GM18868 (cell line): ENCODE data around the gene TBC1D25.
"Not testable (repeated sequence)": the region's sequence is repeated elsewhere in the genome, so short reads cannot be mapped to it uniquely, and the experiment has no call there.

ENCODE experiments used
- ATAC-seq: cut with Tn5 transposase; IDR thresholded peaks from one replicate; pipeline ENCODE4 v1.9.1; 2021; ENCODE audit warnings: mild to moderate bottlenecking, moderate library complexity; ENCODE audit not compliant: unreplicated experiment

TBC1D25 gene

DNA sequence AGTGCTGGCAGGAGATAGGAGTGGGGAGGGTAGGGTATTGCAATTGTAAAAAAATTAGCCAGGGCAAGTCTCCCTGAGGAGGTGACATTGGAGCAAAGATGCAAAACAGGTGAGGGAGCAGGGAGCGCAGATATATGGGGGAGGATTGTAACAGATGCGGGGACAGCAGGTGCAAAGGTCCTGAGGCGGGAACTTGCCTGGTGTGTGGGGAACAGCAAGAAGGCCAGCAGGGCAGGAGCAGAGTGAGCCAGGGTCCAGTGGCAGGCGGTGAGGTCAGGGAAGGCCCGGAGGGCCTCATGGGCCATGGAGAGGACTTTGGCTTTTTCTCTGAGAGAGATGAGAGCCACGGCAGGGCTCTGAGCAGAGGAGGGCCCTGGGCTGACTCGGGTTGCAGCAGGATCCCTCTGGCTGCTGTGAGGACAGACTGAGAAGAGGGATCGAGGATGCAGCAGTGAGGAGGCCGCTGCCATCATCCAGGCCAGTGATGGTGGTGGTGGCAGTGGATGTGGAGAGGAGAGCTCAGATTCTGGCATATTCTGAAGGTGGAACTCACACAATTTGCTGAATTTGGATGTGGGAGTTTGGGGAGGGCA lies 24.6 kb upstream of the TBC1D25 start:
- ATAC-seq, result no peak

DNA sequence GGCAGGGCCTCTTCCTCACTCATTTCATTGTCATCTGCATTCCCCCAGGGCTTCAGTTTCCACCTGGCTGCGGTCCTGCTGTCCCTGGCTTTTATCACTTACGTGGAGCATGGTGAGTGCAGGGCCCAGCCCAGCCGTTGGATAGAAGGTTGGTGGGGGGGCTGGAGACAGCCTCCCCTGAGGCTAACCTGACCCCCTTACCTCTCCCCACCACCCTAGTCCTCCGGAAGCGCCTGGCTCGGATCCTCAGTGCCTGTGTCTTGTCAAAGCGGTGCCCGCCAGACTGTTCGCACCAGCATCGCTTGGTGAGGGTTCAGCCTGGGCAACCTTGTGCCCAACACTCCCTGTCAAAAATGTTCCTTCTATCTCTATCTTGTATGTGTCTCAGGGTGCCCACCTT lies 23.7 kb upstream of the TBC1D25 start:
- ATAC-seq, result no peak

DNA sequence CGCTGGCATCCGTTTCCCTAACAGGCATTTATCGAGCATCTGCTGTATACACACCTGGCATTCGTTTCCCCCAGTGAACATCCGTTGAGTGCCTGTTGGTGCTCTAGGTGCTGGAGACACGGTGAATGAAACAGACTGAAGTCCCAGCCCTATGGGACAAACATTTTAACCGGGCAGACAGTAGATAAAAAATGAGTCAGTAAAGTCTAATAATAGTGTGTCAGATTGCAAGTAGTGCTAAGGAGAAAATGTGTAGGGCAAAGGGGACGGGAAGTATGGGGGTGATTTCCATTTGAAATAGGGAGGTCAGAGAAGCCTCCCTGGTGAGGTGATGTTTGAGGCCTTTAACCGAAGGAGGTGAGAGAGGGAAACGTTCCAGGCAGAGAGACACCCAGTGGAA lies 23.2 kb upstream of the TBC1D25 start:
- no peak for ATAC-seq

DNA sequence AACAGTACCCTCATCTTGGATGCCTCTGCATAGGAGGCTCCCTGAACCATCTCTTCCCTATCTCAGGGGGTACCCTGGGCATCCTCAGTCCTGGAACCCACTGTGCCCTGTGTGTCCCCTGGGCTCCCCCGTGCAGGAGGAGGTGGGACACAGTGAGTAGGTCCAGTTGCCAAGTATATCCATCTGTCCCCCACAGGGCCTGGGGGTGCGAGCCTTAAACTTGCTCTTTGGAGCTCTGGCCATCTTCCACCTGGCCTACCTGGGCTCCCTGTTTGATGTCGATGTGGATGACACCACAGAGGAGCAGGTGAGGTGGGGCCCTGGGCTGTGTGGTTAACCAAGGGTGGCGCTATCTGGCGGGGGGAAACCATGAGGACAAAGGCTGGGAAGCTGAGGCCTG lies 22.5 kb upstream of the TBC1D25 start:
- no peak for ATAC-seq

DNA sequence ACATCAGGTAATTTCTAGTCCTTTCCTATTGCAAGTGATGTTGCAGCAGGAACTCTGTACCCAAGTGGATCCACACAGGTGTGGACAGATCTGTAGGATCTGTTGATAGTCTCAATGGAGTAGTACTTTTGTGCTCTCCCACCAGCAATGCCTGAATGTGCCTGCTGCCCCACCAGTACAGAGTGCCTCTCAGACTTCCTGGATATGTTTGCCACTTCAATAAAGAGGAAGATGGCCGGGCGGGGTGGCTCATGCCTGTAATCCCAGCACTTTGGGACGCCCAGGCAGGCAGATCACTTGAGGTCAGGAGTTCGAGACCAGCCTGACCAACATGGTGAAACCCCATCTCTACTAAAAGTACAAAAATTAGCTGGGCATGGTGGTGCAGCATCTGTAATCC lies 20.0 kb upstream of the TBC1D25 start:
- not testable (repeated sequence) for ATAC-seq

DNA sequence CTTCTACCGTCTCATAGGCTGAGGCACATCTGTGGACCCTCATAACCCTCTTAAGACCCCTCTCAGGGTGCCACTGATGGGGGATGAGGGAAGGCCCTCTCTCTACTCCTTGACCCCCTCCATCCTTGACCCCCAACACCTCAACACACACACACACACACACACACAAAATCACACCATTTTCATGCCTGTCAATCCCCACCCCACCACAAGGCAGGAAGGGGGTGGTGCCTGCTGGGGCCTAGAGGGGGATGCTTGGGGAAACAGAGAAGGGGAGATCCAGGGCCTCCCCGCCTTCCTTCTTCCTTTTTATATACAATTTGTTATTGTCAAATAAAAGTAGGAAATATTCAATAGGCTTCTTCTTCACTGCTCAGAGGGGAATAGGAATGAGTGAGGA lies 19.1 kb upstream of the TBC1D25 start:
- no peak for ATAC-seq

DNA sequence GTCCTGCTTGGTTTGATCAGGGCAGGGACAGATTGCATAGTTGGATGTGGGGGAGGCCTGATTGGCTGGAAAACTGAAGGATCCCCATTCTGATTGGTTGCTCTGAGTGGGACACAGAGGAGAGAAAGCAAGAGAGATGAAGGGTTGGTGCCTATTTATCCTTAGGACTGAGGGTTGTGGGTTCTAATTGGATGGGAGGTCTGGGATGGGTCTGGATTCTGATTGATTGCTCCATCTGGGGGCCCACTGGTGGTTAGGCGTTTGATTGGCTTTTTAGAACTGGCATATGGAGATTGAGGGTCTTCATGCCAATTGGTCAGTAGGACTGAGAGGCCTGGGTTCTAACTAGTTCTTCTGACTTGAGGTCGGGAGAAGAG lies 18.6 kb upstream of the TBC1D25 start:
- no peak for ATAC-seq

DNA sequence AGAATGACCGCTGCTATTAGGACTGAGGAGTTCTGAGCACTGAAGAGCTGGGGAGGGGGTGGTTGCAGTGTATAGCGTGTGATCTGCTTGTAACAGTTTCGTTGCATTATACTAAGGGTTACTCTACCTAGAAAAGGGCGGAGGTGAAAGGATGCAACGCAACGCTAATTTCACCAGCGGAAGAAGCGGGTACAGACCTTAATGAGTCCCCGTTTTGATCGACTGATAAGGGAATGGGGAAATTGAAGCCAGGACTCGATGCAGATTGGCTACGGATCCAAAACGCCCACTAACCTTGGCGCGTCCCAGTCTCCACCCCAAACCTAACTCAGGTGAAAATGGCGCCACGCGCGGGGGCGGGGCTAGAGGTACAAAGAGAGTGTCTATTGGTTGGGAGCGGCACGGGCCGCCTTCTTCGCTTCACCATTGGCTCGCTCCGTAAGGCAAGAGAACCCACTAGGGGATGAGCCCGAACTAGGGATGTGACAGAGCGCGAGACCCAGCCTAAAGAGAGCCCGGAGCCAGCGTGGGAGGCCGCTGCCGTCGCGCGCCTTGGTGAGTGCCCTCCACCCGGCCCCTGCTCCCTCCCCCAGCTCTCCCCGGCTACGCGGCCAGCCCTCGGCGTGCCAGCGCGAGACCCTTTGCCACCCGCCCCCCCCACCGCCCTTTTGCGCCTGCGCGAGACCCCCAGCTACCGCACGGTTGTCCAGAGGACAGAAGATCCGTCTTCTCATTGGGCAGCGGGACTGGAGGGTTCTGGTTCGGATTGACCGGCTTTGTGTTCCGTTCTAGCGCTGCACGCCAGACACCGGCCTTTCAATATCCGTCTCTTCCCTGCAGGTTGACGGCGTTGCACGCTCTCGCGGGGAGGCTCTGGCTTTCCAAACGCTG lies 17.9 kb upstream of the TBC1D25 start, which contains the start of gene EBP:
TSS of gene EBP (plus strand) at position 456 of the 891 bp plus-strand sequence. CDS start 1,964 bp downstream, outside the sequence.
- ATAC-seq, result peak; percentile 95

DNA sequence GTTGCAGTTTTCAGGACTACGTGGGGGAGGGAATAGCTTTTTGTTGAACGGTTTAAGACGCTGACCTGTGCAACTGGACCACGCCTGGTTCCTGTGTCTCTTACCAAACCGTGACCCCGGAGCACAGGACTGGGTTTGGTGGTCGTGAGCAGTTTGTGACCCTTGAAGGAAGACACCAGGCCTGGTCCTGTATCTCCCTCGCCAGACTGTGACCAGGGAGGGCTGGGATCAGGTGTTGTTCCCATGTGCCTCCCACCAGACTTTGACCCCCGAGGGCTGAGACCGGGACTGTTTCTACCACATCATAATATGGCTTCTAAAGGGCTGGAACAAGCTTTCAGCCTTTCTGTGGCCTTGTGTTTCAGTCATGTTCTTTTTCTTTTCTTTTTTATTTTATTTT lies 17.2 kb upstream of the TBC1D25 start:
- no peak for ATAC-seq

DNA sequence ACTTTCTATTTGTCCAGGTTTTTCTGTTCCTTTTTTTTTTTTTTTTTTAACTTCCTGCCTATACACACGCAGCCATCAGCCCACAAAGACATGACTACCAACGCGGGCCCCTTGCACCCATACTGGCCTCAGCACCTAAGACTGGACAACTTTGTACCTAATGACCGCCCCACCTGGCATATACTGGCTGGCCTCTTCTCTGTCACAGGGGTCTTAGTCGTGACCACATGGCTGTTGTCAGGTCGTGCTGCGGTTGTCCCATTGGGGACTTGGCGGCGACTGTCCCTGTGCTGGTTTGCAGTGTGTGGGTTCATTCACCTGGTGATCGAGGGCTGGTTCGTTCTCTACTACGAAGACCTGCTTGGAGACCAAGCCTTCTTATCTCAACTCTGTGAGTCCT lies 15.8 kb upstream of the TBC1D25 start:
- no peak for ATAC-seq

DNA sequence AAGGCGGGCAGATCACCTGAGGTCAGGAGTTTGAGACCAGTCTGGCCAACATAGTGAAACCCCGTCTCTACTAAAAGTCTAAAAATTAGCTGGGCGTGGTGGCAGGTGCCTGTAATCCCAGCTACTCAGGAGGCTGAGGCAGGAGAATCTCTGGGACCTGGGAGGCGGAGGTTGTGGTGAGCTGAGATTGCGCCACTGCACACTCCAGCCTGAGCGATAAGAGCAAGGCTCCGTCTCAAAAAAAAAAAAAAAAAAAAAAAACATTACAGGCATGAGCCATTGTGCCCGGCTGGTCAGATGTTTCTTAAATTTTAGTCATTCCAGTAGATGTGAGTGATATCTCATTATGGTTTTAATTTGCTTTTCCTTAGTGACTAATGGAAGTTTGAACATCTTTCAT lies 13.7 kb upstream of the TBC1D25 start:
- ATAC-seq, result not testable (repeated sequence)

DNA sequence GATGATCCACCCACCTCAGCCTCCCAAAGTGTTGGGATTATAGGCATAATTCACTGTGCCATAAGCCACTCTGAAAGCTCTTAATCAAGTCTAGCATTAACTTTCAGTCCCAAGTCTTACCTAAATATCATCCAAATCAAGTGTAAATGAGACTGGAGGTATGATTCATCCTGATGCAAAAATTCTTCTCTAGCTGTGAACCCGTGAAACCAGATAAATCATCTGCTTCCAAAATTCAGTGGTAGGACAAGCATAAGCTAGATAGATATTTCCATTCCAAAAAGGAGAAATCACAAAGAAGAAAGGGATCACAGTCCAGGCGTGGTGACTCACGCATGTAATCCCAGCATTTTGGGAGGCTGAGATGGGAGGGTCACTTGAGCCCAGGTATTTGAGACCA lies 8.8 kb upstream of the TBC1D25 start:
- ATAC-seq, result no peak

DNA sequence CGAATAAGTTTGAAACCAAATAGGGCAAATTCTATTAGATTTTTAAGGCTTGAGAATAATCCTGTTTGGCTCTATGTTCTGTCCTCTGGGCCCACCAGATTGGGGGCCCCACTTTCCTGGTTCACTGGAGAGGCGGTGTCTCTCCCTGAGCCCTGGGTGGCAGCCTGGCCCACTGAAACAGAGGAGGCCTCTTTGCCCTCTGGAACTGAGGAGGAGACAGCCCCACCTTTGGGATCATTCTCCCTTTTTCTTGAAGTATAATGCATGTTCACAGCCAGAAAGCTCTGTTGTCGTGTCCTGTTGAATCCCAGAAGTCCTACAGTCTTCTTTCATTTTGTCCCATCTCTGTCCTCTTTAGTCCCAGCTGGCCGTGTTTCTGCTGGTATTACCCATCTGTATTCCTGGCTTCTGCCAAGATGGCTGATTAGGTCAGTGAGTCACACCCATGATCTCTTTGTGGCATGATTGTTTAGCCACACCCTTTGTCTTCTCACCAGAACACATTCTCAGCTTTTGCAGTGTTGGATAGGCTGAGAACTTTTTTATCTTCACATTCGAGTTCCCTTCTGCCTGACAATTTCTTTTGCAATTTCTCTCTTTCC lies 8.1 kb upstream of the TBC1D25 start:
- ATAC-seq, result no peak

DNA sequence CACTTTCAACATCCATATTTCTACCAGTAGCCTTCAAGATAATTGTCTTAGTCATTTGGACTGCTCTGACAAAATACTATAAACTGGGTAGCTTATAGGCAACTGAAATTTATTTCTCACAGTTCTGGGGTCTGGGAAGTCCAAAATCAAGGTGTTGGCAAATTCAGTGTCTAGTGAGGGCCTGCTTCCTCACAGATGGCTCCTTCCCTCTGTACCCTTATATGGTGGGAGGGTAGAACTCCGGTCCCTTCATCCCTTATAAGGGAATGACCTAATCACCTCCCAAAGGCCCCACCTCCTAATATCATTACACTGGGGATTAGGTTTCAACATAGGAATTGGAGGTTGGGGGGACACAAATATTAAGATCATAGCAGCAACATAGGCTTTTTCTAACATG lies 7.4 kb upstream of the TBC1D25 start:
- ATAC-seq, result no peak

DNA sequence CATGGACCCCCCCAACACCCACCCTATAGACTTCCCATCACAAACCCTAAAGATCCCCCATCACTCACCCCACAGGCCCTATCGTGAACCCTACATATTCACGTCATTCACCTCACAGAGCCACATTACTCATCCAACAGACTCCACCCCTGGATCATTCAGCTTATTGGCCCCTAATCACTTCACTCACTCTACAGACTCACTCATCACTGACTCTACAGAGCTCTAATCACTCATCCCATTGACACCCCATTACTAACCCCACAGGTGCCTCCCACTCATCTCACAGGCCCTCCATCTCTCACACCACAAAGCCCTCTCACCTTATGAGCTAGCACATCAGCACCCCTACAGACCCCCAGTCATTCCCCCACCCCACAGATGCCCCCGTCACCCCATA lies 6.3 kb upstream of the TBC1D25 start:
- ATAC-seq, result no peak

DNA sequence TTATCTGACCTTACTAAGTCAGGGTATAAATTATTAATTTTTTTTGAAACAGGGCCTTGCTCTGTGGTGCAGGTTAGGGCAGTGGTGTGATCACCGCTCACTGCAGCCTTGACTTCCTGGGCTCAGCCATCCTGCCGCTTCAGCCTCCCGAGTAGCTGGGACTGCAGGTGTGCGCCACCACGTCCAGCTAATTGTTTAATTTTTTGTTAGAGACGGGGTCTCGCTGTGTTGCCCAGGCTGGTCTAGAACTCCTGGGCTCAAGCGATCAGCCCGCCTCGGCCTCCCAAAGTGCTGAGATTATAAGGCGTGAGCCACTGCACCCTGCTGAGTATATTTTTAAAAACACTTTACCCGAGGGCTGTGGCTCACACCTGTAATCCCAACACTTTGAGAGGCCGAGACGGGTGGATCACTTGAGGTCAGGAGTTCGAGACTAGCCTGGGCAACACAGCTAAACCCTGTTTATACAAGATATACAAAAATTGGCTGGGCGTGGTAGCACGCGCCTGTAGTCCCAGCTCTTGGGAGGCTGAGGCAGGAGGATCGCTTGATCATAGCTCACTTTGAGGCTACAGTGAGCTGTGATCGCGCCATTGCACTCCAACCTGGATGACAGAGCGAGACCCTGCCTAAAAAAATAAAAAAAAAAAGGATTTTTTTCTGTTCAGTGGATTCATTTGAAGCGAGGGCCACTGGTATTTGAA lies 721 bp upstream of the TBC1D25 start:
- no peak for ATAC-seq

DNA sequence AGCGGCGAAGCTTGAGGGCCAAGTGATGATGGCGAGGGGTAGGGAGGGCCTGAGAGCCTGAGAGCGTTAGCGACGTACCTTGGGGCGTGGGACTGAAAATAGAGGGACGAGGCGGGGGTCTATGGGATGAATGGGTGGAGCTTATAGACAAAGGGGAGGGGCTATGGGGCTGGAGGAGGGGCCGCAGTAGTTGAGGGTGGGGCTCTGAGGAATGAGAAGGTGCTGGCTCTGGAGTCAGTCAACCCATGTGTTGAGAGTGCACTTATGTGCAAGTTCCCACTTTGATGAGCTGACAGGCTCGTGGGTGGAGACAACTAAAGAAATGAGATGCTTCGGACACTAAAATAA lies 488 bp downstream of the TBC1D25 start:
- peak; percentile 40 for ATAC-seq

DNA sequence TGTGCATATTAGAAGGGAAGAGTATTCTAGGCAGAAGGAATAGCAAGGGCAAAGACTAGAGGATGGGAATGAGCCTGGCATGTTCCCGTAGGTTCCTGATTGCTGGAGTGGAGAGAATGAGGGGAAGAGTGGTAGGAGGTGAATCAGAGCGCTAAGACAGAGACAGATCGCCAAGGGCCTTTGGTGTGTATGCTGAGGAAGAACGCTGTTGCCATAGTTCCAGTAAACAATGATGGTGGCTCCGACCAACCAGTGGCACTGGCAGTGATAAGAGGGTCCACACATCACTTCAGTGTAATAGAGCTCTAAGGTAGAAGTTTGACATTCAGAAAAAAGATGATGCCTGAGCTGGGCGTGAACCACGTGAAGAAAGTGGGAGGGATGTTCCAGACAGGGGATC lies 966 bp downstream of the TBC1D25 start:
- ATAC-seq, result no peak

DNA sequence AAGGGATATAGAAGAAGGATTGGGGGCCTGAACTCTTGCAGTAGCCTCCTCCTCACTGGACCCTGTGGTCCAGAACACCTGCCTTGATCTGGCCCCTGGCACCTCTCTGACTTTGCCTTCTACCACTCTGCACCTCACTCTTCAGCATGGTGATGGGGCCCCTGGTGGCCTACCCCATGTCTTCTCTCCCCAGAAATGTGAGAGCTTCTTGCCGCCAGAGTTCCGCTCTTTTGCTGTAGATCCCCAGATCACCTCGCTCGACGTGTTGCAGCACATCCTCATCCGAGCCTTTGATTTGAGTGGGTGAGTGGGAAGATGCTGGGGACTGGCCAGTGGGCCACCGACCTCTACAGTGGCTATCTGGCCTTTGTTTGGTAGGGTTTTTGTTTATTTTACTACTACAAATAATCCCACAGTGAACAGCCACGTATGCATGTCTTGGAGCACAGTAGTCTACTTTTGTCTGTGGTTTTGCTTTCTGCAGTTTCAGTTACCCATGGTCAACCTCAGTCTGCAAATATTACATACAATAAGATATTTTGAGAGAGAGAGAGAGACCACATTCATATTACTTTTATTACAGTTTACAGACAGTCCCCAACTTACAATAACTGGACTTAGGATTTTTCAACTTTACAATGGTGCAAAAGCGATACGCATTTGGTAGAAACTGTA lies 1.8 kb downstream of the TBC1D25 start:
- no peak for ATAC-seq

DNA sequence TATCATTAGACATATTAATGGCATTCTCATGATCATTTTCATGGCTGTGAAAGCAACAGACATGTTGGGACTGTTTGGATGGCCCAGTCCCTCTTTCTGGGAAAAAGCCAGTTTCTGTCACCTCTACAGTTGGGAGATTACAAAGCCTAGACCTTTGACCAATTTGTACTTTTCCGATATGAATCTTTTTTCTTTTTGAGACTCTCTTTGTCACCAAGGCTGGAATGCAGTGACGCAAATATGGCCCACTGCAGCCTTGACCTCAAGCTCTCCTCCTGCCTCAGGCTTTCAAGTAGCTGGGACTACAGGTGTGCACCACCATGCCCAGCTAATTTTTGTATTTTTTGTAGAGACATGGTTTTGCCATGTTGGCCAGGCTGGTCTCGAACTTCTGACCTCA lies 9.4 kb downstream of the TBC1D25 start:
- no peak for ATAC-seq

DNA sequence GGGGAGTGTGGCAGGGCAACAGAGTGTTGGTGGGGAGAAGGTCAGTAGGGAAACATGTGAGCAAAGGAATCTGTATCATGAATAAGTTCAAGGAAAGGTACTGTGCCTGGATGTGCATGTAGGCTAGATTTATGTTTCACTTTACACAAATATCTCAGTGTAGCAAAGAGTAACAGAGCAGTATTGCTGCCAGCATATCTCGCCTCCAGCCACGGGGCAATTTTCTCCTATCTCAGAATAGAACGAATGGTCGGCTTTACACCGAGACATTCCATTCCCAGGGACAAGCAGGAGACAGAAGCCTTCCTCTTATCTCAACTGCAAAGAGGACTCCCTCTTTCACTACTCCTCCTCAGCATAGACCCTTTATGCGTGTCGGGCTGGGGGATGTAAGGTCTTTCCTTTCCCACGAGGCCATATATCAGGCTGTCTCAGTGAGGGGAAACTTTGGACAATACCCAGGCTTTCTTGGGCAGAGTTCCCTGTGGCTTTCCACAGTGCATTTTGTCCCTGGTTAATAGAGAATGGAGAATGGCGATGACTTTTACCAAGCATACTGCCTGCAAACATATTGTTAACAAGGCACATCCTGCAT lies 16.3 kb downstream of the TBC1D25 start:
- ATAC-seq, result not testable (repeated sequence)
